ENCODE results near the gene CNRIP1. TPM values are rescaled to one million over a fixed set of nuclear protein-coding genes. Genes with fewer than 3 reads are reported as not detected.

Gene CNRIP1
- total RNA-seq, 1 donor = 40.0 TPM

DNA sequence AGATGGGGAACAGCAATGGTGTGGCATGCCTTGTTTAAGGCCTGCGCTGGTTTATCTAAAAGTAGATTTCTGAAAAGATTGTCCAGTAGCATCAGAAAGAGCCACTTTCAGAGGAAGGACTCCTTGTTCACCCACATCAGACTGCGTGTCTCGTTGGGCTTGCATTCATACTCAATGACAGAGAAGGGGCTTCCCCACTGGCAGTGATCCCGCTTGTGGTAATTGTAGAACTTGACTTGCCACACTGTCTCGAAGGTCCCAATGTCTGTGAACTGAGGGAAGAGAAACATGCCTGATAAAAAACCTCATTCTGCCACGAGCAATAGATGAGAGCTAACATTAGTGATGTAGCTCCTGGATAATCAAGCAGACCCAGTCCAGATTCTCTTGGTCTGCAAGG, 26.0 kb downstream of the CNRIP1 start:
- no peak overlapping the region for H3K4me3 ChIP-seq (ENCODE audit: low read depth, low read length)
- TF ChIP-seq, protein P1, sequence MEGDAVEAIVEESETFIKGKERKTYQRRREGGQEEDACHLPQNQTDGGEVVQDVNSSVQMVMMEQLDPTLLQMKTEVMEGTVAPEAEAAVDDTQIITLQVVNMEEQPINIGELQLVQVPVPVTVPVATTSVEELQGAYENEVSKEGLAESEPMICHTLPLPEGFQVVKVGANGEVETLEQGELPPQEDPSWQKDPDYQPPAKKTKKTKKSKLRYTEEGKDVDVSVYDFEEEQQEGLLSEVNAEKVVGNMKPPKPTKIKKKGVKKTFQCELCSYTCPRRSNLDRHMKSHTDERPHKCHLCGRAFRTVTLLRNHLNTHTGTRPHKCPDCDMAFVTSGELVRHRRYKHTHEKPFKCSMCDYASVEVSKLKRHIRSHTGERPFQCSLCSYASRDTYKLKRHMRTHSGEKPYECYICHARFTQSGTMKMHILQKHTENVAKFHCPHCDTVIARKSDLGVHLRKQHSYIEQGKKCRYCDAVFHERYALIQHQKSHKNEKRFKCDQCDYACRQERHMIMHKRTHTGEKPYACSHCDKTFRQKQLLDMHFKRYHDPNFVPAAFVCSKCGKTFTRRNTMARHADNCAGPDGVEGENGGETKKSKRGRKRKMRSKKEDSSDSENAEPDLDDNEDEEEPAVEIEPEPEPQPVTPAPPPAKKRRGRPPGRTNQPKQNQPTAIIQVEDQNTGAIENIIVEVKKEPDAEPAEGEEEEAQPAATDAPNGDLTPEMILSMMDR (IDR thresholded peaks at IDR 0.05; ENCODE audit: insufficient read depth, low read length) = no peak
- no peak for DNase-seq (ENCODE audit: low read depth)

- TF ChIP-seq, protein P1 (IDR thresholded peaks at IDR 0.05; ENCODE audit: insufficient read depth, low read length) = no peak
- H3K4me3 ChIP-seq (ENCODE audit: low read depth, low read length) = no peak overlapping the region
- DNase-seq (ENCODE audit: low read depth) = no peak
These were observed 26.7 kb downstream of the CNRIP1 start for GRCh38 chr2:68293024-68293423.

GRCh38 chr2:68292108-68292710, 27.5 kb downstream of the CNRIP1 start:
- no peak overlapping the region for H3K4me3 ChIP-seq (ENCODE audit: low read depth, low read length)
- TF ChIP-seq, protein P1 (IDR thresholded peaks at IDR 0.05; ENCODE audit: insufficient read depth, low read length) = peak; percentile 74
- peak; percentile 35 for DNase-seq (ENCODE audit: low read depth)

GRCh38 chr2:68291314-68291713, 28.4 kb downstream of the CNRIP1 start:
- TF ChIP-seq, protein P1 (IDR thresholded peaks at IDR 0.05; ENCODE audit: insufficient read depth, low read length) = no peak
- DNase-seq (ENCODE audit: low read depth) = no peak
- no peak overlapping the region for H3K4me3 ChIP-seq (ENCODE audit: low read depth, low read length)

GRCh38 chr2:68290901-68291300, 28.8 kb downstream of the CNRIP1 start:
- TF ChIP-seq, protein P1 (IDR thresholded peaks at IDR 0.05; ENCODE audit: insufficient read depth, low read length) = no peak
- no peak overlapping the region for H3K4me3 ChIP-seq (ENCODE audit: low read depth, low read length)
- no peak for DNase-seq (ENCODE audit: low read depth)

- DNase-seq (ENCODE audit: low read depth) = peak; percentile 78
- H3K4me3 ChIP-seq (ENCODE audit: low read depth, low read length) = no peak overlapping the region
- TF ChIP-seq, protein P1 (IDR thresholded peaks at IDR 0.05; ENCODE audit: insufficient read depth, low read length) = no peak
These were observed 31.9 kb downstream of the CNRIP1 start for GRCh38 chr2:68287580-68288441.

Measured in fibroblast of the aortic adventitia (primary cell).